HG03097 (cell line): ENCODE results near the gene F3.
A peak's percentile ranks its signal among the peaks of the same experiment; 100 is the strongest.
"Not testable (repeated sequence)": the region's sequence is repeated elsewhere in the genome, so short reads cannot be mapped to it uniquely, and the experiment has no call there.

Experiments
- ATAC-seq: cut with Tn5 transposase; IDR thresholded peaks from one replicate; pipeline ENCODE4 v1.9.1; 2021; ENCODE audit not compliant: unreplicated experiment, low FRiP score

F3 gene

DNA sequence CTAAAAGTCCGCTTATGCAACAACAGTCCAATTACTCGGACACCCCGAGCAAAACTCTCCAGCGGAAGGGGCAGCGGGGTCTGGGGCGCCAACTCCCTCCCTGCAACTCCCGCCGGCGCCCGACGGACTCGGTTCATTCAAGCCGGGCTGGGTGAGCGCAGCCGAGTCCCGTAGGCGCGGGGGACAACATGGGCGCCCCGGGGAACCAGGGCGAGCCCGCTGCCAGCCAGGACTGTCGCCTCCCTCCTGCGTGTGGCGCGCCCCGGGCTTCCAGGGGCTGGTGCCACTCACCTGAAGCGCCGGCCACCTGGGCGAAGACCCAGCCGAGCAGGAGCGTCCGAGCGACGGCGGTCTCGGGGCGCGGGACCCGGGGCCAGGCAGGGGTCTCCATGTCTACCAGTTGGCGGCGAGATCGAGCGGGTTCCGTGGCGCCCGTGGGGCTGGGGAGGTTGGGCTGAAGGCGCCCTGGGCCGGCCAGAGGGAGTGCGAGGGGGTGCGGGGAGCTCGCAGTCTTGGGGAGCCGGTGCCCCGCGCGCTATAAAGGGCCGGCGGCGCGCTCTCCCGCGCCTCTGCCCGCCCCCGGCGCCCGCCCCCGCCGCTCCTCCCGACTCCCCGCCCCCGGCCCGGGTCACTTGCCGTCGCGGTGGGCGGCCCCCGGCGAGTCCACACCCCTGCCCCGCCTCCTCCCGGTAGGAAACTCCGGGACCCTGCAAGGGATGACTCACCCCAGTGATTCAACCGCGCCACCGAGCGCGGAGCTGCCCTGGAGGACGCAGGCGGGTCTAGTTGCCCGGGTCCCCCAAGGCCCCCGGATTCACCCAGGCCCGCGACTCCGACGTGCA is at the start of gene F3:
TSS of gene F3 (minus strand) at position 514 of the 842 bp plus-strand sequence. CDS start at position 391, 123 bp downstream.
- peak; percentile 48 for ATAC-seq

DNA sequence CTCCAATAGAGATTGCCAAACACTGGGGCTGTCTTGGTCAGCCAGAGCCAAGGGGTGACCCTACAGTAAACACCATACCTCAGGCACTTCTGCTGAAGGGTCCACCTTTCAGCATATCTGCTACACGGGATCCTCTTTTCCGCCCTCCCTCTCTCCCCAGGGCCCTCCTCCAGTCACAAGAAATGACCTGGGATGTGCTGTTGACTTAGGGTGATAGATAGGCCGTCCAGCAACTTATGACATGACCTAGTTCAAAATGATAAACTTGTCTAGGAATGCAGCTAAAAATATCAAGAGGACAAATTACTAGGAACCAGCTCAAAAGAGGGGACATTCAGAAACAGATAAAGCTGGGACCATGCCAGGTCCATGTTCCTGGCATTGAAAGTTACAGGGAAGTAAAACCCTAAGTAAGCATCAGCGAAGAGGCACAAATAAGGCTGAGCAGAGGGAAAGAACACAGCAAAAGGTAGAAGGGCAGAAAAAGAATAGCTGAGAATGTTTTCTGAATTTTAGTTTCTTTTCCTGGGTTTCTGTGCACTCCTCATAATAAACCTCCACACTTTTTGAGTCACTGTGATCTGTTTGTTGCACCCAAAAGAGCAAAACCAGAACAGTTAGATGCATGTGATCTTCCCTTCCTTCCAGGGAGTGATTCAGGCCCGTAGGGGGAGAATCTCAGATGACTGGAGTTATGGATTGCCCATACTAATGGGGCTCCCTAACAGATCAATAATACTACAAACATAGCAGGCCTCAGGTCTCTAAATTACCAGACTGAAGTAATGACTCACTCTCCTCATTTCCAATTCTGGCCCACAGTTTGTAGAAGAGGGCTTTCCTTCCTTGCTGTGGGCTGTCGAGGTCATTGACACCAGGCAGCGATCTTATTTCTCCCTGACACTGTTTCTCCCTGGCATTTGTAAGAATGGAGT is 48.9 kb upstream of the F3 start:
- no peak for ATAC-seq

DNA sequence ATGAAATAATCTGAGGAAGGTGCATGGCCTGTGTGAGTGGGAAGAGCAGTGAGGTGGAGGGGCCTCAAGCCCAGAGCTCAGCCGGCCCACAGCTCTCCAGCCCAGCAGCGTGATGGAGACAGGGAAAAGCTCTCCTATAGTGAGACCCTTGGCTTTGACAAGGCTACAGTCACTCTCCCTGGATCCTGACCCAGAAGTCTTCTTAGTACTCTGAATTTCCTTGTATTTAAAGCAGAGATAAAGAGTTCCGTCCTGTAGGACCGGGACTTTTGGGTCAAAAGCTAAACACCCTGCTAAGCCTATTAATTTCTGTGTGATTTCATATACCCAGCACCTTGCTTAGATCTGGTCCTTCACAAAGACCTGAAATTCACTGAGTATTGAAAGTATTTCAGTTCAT is 48.2 kb upstream of the F3 start:
- ATAC-seq = no peak

DNA sequence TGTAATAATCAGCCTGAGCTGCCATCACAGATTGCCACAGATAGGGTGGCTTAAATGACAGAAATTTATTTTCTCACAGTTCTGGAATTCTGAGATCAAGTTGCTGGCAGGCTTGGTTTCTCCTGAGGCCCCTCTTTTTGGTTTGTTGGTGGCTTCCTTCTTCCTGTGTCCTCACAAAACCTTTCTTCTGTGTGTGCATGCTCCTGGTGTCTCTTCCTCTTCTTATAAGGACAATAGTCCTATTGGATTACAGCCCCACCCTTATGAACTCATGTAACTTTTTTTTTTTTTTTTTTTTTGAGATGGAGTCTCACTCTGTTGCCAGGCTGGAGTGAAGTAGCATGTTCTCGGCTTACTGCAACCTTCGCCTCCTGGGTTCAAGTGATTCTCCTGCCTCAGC is 41.0 kb upstream of the F3 start:
- ATAC-seq = no peak

DNA sequence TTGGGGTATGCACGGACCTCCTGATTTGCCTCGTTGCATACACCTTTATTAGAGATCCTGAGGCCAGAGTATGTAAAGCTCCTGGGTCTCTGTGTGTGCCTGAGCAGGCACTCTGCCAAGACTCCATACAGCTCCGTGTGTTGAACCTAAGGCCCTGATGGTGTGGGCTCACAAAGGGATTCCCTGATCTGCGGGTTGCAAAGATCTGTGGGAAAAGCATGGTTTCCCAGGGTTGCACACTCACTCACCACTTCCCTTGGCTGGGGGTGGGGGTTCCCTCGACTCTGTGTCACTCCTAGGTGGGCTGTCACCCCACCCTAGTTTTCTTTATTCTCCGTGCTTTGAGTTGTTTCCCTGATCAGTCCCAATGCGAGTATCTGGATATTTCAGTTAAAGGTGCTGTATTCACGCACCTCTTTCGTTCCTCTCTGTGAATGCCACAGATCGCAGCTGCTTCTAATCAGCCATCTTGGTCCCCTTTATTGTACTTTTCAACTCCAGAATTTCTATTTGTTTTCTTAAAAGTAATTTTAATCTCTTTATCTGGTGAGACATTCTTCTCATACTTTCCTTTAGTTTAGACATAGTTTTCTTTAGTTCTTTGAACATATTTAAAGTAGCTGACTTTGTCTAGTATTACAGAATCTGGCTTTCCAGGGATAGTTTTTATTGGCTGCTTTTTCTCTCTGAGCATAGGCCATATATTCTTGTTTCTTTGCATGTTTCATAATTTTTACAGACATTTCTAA is 39.0 kb upstream of the F3 start:
- no peak for ATAC-seq

- ATAC-seq = no peak
Observed at GRCh38 chr1:94579876-94580294, 38.3 kb upstream of the F3 start.

DNA sequence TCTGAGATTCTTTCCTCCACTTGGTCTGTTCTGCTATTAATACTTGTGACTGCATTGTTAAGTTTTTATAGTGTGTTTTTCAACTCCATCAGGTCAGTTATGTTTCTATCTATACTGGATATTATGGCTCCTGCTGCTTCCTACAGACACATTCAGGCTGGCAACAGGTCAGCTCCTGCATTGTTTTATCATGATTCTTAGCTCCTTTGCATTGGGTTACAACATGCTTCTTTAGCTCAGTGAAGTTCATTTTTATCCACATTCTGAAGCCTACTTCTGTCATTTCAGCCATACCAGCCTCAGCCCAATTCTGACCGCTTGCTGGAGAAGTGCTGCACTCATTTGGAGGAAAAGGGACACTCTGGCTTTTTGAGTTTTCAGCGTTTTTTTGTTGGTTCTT is 37.3 kb upstream of the F3 start:
- ATAC-seq = no peak

DNA sequence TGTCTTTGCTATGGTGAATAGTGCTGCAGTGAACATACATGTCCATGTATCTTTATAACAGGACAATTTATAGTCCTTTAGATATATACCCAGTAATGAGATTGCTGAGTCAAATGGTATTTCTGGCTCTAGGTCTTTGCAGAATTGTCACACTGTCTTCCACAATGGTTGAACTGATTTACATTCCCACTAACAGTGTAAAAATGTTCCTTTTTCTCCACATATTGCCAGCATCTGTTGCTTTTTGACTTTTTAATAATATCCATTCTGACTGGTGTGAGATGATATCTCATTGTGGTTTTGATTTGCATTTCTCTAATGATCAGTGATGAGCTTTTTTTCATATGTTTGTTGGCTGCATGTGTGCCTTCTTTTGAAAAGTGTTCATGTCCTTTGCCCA is 32.4 kb upstream of the F3 start:
- not testable (repeated sequence) for ATAC-seq

DNA sequence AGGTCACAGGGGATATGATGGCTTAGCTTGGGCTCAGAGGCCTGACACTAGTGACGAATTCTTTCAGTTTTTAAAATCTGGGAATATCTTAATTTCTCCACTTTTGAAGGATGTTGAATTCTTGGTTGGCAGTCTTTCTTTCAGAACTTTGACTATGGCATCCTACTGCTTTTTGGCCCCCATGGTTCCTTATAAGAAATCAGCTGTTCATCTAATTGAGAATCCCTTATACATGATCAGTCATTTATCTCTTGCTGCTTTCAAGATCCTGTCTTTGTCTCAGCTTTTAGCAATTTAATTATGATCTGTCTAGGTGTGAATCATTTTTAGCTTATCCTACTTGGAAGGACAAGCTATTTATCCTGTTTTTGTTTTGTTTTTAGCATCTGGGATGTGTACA is 31.2 kb upstream of the F3 start:
- no peak for ATAC-seq

DNA sequence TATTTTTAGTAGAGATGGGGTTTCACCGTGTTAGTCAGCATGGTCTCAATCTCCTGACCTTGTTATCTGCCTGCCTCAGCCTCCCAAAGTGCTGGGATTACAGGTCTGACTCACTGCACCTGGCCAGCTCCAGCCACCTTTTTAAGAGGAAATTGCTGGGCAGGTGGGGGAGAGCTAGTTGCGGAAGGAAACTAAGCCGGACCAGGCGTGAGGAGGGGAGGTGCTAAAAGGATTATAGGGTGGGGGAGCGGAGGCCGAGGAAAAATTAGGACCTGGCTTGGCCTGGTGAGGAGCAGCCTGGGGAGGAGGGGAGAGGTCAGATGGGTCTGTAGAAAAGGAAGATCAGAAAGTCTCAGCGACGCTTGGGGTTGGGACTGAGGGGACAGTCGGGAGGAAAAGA is 29.4 kb upstream of the F3 start:
- not testable (repeated sequence) for ATAC-seq

DNA sequence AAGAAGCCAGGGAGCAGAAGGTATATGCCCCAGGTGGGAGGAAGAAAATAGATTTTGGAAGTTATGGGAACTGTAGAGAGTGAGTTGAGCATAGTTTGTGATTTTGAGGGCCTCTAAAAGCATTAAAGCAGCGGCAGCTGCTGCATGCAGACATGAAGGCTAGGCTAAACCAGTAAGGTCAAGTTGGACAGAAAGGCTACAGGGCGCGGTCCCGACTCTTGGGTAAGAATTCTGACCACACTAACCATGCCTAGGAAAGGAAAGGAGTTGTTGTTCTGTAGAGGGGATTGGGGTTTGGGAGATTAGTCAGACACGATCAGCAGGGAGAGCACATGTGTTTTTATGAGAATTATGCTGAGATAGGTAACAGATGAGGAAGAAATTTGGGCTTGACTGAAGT is 27.2 kb upstream of the F3 start:
- not testable (repeated sequence) for ATAC-seq

DNA sequence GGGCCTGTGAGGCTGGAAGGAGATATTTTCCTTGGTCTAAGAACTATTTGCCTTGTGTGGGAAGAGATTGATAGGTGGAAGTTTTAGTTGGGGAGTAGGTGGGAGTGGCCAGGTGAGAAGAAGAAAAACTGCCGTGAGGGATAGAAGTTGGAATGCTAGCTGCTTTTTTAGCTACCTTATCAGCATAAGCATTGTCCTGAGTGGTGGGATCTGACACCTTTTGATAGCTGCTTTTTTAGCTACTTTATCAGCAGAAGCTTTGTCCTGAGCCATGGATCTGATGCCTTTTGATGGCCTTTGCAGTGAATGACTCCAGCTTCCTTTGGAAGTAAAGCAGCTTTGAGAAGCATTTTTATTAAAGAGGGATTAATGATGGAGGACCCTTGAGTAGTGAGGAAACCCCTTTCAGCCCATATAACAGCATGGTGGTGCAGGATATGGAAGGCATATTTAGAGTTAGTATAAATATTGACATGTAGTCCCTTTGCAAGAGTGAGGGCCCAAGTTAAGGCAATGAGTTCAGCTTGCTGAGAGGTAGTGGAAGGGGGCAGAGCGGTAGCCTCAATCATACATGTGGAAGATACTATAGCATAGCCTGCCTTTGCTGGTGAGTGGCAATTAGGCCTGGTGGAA is 26.5 kb upstream of the F3 start:
- ATAC-seq = not testable (repeated sequence)

DNA sequence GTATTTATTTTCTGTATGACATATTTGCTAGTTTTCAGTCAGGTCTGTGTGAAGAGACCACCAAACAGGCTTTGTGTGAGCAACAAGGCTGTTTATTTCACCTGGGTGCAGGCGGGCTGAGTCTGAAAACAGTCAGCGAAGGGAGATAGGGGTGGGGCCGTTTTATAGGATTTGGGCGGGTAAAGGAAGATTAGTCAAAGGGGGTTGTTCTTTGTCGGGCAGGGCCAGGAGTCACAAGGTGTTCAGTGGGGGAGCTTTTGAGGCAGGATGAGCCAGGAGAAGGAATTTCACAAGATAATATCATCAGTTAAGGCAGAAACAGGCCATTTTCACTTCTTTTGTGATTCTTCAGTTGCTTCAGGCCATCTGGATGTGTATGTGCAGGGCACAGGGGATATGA is 24.9 kb upstream of the F3 start:
- not testable (repeated sequence) for ATAC-seq

GRCh38 chr1:94565901-94566300 is 24.3 kb upstream of the F3 start:
- no peak for ATAC-seq

- no peak for ATAC-seq
Observed at GRCh38 chr1:94562519-94563260, 21.1 kb upstream of the F3 start.

GRCh38 chr1:94560333-94560732 is 18.8 kb upstream of the F3 start:
- no peak for ATAC-seq

DNA sequence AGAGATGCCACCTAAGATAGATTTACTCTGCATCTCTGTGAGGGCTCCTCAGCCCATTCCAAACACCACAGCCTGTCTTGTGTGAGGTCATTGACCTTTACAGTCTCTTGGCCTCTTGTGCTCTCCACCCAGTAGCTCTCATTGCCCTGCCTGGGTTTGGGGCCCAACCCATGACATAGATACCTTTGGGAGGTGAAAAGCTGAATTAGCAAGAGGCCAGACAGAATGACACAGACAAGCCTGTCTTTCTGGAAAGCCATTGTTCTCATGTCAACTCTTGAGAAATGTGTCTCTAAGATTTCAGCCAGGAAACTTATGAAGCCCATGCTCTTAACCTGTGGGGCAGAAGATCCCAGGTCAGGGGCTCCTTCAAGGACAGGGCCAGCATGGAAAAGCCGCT is 18.4 kb upstream of the F3 start:
- no peak for ATAC-seq

GRCh38 chr1:94555091-94555490 is 13.5 kb upstream of the F3 start:
- no peak for ATAC-seq

GRCh38 chr1:94554580-94554979 is 13.0 kb upstream of the F3 start:
- ATAC-seq = no peak

DNA sequence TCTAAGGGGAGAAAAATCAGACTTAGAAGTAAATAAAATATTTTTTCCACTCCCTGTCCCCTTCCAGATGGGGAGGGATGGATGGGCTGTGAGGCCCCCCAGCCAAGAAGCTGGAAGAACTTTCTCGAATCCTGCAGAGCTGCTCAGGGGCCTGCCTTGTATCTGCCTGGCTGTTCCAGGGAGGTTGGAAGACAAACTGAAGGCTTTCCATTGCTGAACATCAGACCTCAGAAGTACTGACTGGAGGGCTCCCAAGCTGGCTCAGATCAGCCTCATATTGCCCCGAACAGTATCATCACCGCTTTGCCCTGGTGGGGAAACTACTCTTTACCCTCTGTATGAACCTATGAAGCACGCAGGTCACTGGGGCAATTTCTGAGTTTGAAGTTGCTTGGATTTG is 12.4 kb upstream of the F3 start:
- no peak for ATAC-seq
